ENCODE measurements around the gene DACT3.

The DACT3 gene

DNA sequence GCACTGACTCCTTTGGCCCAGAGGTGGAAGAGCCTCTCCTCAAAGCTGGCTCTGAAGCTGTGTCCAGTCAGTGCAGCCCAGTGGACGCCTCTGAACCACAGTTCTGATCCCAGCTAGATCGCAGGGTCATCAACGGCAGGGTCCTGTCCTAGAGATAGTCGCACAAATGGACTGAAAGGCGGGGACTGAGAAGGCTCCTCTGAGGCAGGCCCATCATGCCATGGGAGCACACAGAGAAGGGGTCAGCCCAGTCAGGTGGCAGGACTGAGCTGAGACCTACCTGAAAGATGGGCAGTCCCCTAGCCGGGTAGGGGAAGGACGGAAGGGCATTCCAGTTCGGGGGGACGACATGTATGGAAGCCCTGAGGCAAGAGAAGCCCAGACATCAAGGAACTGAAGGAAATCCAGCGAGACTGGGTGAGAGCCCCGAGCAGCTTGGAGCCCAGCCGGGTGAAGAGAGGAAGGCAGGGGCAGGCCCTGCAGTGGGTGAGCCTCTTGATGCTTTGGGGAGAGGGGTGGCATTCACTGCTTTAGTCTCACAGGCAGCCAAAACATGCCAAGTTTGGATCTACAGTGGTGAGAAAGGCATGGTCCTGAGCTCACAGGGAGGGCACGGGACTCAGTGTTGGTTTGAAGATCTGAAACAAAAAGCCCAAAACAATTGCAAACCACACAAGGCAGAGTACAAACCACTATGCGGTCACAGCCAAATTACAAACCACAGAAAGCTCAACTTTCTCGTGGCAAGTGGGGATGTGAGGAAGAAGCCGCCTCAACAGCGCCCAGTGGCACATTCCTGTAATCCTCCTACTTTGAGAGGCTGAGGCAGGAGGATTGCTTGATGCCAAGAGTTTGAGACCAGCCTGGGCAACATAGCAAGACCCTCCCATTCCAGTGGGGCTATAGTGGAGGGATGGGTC lies 49.9 kb downstream of the DACT3 start:
- peak overlapping the region; percentile 32 for H3K27ac ChIP-seq
- TF ChIP-seq, protein P1, sequence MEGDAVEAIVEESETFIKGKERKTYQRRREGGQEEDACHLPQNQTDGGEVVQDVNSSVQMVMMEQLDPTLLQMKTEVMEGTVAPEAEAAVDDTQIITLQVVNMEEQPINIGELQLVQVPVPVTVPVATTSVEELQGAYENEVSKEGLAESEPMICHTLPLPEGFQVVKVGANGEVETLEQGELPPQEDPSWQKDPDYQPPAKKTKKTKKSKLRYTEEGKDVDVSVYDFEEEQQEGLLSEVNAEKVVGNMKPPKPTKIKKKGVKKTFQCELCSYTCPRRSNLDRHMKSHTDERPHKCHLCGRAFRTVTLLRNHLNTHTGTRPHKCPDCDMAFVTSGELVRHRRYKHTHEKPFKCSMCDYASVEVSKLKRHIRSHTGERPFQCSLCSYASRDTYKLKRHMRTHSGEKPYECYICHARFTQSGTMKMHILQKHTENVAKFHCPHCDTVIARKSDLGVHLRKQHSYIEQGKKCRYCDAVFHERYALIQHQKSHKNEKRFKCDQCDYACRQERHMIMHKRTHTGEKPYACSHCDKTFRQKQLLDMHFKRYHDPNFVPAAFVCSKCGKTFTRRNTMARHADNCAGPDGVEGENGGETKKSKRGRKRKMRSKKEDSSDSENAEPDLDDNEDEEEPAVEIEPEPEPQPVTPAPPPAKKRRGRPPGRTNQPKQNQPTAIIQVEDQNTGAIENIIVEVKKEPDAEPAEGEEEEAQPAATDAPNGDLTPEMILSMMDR (IDR thresholded peaks at IDR 0.05), result no peak
- TF ChIP-seq ZFX (IDR thresholded peaks at IDR 0.05; ENCODE audit: borderline replicate concordance), result no peak

DNA sequence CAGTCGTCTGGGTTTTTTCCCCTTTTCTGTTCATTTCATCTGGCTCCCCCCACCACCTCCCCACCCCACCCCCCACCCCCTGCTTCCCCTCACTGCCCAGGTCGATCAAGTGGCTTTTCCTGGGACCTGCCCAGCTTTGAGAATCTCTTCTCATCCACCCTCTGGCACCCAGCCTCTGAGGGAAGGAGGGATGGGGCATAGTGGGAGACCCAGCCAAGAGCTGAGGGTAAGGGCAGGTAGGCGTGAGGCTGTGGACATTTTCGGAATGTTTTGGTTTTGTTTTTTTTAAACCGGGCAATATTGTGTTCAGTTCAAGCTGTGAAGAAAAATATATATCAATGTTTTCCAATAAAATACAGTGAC lies 50.6 kb downstream of the DACT3 start:
- TF ChIP-seq ZFX (IDR thresholded peaks at IDR 0.05; ENCODE audit: borderline replicate concordance), result no peak
- TF ChIP-seq, protein P1 (IDR thresholded peaks at IDR 0.05), result no peak
- peak overlapping the region; percentile 32; the same call in 1 of the 2 replicates for H3K27ac ChIP-seq

DNA sequence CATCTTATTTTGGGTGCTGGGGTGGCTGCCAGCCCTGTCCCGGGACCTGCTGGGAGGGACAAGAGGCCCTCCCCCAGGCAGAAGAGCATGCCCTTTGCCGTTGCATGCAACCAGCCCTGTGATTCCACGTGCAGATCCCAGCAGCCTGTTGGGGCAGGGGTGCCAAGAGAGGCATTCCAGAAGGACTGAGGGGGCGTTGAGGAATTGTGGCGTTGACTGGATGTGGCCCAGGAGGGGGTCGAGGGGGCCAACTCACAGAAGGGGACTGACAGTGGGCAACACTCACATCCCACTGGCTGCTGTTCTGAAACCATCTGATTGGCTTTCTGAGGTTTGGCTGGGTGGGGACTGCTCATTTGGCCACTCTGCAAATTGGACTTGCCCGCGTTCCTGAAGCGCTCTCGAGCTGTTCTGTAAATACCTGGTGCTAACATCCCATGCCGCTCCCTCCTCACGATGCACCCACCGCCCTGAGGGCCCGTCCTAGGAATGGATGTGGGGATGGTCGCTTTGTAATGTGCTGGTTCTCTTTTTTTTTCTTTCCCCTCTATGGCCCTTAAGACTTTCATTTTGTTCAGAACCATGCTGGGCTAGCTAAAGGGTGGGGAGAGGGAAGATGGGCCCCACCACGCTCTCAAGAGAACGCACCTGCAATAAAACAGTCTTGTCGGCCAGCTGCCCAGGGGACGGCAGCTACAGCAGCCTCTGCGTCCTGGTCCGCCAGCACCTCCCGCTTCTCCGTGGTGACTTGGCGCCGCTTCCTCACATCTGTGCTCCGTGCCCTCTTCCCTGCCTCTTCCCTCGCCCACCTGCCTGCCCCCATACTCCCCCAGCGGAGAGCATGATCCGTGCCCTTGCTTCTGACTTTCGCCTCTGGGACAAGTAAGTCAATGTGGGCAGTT lies 51.2 kb downstream of the DACT3 start:
- H3K27ac ChIP-seq, result no peak overlapping the region; the same call in 1 of the 2 replicates
- no peak for TF ChIP-seq ZFX (IDR thresholded peaks at IDR 0.05; ENCODE audit: borderline replicate concordance)
- TF ChIP-seq, protein P1 (IDR thresholded peaks at IDR 0.05), result no peak

DNA sequence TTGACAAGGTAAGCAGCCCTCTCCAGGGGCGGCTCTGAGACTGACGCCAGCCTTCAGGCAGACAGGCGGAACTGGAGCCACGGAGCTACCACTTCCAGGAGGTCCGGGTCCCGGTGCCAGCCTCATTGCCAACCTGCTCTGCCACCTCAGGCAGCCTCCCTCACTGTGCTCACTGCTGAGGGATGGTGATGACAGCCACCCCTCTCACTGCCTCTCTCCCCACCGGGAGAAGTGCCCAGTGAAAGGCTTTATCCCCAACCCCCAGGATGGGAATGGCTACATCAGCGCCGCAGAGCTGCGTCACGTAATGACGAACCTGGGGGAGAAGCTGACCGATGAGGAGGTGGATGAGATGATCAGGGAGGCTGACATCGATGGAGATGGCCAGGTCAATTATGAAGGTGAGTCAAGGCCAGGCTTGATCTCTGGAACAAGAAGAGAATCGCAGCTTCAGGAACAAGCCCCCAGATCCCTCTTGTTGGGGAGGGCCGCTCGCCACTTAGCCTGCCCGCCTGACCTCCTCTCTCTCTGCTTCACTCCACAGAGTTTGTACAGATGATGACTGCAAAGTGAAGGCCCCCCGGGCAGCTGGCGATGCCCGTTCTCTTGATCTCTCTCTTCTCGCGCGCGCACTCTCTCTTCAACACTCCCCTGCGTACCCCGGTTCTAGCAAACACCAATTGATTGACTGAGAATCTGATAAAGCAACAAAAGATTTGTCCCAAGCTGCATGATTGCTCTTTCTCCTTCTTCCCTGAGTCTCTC lies 52.2 kb downstream of the DACT3 start:
- H3K27ac ChIP-seq, result no peak overlapping the region
- TF ChIP-seq, protein P1 (IDR thresholded peaks at IDR 0.05), result no peak
- TF ChIP-seq ZFX (IDR thresholded peaks at IDR 0.05; ENCODE audit: borderline replicate concordance), result no peak

DNA sequence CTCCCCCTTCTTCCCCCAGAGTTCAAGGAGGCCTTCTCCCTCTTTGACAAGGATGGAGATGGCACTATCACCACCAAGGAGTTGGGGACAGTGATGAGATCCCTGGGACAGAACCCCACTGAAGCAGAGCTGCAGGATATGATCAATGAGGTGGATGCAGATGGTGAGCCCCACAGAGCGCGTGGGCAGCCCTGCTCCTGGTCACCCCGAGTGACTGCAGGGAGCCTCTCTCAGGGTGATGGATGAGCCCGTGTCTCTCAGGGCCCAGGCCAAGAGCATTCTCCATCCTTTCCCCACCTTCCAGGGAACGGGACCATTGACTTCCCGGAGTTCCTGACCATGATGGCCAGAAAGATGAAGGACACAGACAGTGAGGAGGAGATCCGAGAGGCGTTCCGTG lies 52.8 kb downstream of the DACT3 start:
- H3K27ac ChIP-seq, result no peak overlapping the region
- TF ChIP-seq, protein P1 (IDR thresholded peaks at IDR 0.05), result no peak
- no peak for TF ChIP-seq ZFX (IDR thresholded peaks at IDR 0.05; ENCODE audit: borderline replicate concordance)

DNA sequence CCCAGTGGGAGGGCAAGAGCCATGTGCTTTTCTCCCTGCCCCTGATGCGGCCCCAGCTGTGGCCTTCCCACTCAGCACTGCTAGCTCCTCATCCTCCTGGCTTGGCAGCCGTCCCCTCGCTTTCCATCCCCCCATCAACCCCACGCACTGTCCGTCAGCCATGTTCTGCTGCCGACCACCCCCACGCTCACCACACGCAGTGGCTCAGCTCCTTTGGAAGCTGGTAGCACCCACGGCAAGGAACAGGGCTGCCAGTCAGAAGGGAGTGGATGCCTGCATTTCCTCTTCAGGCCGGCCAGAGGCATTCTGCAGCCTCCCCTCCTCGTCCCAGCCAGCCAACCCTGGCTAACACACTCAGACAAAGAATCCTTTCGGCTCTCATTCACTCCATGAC lies 53.5 kb downstream of the DACT3 start:
- TF ChIP-seq, protein P1 (IDR thresholded peaks at IDR 0.05), result no peak
- TF ChIP-seq ZFX (IDR thresholded peaks at IDR 0.05; ENCODE audit: borderline replicate concordance), result no peak
- no peak overlapping the region for H3K27ac ChIP-seq
